HG02981 (cell line): ENCODE measurements around the gene HOXB3.

Experiments used
- ATAC-seq: cut with Tn5 transposase; IDR thresholded peaks from one replicate; pipeline ENCODE4 v1.9.1; 2021; ENCODE audit warnings: mild to moderate bottlenecking, moderate library complexity; ENCODE audit not compliant: unreplicated experiment

Gene HOXB3

DNA sequence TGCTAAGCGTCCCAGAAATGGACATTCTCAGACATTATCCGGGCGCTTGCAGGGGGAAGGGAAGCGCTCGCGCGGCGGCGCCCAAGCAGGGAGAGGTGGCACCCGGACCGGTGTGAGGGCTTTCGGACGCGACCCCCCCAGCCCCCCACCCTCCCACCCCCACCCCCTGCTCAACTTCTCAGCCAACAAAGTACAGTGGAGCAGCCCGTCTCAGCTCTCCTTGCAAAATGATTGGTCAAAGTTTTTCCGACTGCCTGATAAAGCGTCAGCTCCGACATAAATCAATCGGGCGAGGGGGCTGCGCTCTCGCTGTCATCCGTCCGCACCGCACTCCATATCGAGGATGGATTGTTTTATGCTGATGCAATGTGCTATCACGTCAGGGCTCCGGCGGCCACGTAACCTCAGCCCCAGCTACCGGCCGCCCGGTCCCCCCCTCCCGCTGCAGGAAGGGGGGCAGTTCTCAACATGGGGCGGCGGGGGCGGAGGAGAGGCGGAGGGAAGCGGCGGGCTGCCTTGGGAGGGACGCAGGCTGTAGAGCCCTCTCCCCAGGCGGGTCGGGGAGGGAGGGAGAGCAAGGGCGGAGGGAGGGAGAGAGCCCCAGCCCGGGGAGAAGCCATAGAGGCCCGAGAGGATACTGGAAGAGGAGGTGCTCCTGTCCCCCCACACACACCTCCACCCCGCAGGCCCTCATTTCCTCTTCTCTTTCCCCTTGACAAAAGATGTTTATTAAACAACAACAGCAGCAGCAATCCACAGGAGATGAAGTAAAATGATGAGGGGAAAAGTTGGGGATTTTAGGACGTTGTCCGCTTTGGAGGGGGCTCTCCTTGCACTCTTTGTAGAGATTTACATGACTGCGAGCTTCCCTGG lies 36.4 kb upstream of the HOXB3 start, which contains the start of gene HOXB9:
Gene HOXB9 (minus strand): TSS at position 114 of the 873 bp plus-strand sequence. CDS start 89 bp downstream, at position 25.
- no peak for ATAC-seq

DNA sequence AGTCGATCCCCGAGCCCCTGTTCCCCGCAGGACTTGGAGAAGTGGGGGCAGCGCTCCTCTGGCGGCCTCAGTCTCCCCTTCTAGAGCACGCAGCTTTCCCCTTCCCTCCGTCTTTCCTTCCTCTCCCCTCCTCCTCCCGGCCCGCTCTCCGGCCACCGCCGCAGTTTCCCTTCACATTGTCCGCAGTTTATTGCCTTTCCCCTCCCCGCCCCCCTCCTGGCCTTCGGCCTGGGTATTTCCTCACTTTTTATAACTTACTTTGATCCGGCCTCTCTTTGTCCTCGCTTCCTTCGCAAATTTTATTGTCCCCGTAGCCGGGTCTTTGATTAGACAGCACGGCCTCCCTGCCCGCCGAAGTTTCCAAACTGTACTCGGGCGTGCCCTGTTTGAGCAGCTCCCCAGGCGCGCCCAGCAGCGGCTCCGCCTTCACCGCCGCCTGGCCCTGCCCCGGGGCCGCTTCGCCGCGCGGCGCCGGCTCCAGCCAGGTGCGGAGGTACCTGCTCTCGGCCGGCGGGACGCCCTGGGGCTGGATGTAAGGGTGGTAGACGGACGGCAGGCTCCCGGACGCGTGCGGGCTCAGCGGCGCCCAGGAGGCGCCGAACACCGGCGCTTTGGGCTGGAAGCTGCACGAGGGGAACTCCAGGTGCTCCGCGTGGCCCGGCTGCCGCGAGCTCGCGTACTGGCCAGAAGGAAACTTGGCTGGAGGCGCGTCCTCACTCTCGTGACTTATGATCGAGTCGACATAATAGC lies 35.6 kb upstream of the HOXB3 start:
- no peak for ATAC-seq

DNA sequence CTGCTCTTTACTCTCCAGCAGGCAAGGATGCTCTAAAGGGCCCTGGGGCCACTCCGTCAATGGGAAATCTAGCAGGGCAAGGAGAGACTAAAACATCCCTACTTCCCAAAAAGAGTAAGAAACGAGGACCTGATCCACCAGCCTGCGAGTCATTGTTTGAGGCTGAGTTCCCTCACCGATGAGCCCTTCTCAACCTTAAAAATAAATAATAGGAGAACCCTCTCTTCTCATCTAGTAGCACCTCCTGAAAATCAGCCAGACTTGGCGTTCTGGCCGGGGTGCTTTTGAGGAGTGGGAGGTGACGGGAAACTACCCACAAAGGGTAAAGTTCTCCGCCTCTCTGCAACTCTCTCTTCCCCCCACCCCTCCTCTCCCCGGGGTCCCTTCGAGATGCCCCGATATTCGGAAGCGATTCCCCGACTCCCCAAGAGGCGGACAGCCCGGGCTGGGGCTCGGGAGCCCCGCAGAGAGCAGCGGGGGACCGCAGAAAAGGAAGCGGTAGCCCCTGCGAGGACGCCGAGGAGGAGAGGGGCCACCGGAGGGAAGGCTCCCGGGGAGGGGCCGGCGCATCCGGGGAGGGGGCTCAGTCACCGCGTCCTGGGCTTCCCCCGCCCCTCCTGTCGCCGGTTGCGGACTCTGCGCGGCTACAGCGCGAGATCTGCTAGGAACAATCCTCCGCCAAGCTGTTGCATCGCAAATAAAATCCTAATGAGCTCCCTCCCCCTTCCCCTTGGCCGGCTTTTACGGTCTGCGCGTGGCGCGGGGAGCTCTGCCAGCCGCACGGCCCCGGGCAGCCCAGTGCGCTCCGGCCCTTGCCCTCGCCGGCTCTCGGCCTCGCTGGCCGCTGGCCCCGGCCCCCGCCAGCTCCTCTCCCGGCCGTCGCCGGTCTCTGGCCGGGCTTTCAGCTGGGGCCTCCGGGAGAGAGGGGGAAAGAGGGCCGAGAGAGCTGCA lies 34.8 kb upstream of the HOXB3 start:
- ATAC-seq: no peak

DNA sequence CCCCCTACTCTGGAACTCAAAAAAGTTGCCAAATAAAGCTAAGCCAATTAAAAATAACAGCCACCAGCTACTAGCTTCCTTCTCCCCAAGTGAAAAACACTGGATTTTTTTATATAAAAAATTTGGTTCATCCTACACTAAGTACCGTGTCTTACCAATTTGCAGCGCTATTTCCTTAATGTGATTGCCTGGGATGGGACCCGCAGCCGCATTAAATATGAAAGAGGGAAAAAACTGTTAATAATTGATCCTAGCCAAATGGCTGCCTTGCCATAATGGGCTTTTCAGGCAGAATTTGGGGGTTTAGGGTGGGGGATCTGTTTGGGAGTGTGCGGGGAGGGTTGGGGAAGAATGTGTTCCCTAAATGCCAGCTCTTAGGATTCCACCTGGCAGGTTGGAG lies 34.1 kb upstream of the HOXB3 start:
- no peak for ATAC-seq

DNA sequence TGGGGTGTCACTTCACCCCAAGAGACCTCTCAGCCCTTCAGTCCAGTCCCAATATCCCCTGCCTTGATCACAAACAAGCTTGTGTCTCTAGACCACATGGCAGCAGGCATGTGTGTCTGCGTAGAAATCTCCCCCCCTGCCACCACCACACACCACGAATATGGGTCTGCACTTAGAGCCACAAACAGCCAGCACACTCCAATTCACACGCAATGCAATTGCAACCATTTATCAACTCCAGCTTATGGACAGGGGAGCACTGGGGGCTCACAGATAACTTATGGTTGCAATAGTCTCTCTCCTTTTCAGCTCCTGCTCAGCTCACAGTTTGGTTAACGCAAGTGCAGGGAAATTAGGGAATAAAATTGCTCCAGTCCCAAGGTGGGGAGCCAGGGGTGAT lies 33.5 kb upstream of the HOXB3 start:
- no peak for ATAC-seq

GRCh38 chr17:48622857-48623256 lies 32.8 kb upstream of the HOXB3 start:
- no peak for ATAC-seq

- no peak for ATAC-seq
Measured at GRCh38 chr17:48621410-48622392, 31.7 kb upstream of the HOXB3 start.

DNA sequence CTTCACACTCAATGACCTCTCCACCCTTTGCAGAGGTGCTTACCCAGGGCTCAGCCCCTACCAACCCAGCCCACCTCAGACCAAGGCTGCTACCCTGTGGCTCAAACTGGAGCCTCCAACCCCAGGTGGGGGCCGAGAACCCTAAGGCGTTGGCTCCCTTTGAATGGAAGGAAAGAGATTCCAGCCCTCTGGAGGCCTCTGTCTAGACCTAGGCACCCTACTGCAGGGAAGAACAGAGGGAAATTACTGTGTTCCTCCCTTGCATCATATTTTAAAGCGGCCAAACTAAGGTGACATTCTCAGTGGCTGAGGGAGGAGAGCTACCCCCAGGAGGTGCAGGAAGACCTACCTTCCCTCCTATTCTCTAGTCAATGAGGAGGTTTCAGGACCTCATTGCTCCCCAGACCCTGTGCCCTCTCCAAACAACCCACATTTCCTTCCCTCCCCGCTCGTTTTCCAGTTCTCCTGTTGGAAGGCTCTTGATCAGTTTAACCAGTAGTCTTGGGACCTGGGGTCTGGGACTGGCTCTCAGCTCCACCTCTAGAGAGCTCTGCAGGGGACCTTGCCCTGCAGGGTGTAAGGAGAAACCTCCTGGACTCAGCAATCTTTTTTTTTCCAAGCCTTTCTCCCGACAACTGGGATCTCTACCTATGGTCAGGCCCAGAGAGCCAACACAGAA lies 30.6 kb upstream of the HOXB3 start:
- ATAC-seq: no peak

- ATAC-seq: no peak
Measured at GRCh38 chr17:48619826-48620449, 29.9 kb upstream of the HOXB3 start.

DNA sequence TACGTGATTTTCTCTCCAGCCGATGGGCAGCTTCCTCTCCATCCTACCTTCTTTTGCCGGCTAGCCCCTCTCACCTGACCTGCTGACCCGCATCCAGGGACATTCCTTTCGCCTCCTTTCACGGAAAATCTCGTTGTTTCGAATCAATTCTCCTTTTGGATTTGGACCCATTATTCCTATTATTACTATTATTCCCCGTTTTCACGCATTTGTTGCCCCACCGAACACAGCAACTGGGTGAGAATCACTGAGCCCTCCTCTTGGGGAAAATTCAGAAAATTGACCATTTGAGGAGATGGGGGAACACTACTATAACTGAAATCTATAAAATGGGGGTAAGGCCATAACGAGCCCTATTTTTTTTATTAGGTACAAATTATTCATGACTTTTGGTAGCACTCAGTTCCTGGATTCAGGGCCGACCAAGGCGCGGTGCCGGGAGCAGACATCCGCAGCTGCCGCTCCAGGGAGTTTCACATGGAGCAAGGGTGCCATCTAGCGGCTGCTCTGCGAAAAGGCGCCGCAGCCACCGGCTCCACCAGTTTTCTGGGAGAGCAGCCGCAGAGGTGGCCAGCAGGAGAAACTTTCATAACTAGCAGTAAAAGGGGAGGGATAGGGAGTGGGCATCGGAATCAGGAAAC lies 28.3 kb upstream of the HOXB3 start:
- ATAC-seq: no peak

GRCh38 chr17:48617471-48618255 lies 27.6 kb upstream of the HOXB3 start:
- ATAC-seq: no peak

DNA sequence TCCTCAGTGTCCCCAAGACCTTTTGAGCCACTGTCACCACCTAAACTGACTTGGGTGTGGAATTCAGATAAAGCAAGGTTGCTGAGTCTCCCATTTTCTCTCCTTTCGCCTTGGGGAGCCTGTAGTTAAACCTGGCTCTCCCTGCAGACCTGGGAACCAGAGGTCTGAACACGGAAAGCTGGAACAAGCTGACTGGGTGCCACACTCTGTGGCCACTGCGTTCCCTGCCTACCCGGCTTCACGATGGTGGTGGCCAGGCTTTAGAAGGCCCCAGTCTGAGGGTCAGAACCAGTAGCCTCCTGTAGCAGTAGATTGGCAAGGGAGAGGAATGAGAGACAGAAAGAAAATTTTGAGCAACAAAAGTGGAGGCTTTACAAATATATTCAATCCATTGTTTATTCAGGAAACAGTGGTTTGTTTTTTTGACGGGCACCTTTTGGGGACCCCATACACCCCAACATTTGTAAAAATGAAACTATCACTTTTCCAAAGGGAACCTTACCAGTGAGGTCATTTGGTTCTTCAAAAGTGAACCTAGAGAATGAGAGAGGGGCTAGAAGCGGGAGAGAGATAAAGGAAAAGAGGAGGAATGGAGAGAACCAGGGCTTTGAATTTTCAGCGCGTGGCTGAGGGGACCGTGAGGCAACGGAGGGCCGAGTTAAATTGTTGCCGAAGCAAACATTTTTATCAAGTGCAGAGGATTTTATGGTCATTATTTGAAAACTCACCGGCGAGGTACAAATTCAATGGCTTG lies 26.9 kb upstream of the HOXB3 start:
- no peak for ATAC-seq

DNA sequence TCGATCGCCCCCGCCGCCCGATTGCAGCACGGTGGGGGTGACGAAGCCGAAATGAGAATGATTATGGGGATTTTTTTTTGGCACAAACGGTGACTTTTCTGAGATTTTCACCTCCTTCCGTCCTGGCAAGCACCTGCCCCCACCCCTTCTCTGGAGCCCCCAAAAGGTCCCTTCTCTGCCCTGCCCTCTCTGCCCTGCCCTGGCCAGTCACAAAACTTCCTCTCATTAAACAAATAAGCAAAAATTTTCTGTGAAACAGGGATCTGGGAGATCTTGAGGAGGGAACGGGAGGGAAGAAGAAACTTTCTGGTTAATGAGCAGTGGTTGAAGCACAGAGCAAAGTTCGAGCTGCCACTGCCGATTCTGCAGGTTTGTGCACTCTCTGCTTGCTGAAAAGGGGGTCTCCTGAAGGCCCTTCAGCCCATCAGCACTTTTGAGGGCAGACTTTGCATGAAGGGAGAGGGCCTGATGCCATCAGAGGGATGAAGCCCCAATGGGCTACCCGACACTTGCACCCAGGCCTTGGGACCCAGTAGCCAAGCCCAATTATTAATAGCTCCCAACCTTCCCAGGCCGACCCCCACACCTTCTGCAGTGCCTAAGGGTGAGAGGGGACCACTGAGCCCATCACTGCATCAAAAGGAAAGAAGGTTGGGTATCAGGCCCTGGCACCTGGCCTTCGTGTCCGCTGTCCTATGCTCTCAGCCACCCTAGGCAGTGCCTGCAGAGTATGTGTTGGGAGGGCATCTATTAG lies 26.1 kb upstream of the HOXB3 start:
- no peak for ATAC-seq

DNA sequence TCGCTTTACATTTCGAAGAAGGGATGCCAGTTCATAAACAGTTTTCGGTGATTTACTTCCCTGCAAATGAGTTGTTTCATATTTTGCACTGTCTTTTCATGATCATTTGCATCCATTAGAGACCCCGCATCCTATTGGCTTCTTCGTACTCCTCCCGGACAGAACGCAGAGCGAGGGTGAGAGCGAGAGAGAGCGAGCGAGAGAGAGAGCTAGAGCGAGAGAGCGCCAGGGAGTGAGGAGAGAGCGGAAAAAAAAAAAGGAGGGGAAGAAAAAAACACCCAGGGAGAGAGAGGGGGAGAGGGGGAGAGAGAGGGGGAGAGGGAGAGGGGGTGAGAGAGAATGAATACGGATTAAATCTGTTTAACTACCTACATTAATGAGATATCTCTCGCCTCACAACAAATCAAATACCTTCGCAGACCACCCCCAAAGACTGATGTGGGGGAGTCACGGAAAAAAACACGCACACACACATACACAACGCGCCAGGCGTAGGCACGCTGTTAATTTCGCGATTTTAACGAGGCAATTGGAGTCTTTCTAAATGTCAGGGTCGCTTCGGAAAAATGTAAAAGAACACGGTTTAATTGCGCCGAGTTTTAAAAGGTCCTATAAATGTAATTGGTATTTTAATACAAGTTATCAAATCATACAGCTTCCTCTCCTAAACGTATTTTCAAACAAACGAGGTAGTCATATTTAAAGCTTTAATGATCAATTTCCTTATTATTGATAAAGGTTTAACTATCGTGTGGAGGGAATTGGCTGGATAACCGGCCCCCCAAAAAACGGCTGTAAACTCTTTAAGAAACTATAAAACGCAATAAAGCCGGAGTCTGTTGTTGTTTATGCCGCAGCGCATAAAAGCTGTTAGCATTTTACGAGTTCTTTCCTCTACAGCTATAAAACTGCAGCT lies 25.3 kb upstream of the HOXB3 start, which contains the start of gene HOXB8:
Gene HOXB8 (minus strand): TSS at position 246 of the 916 bp plus-strand sequence. CDS start 588 bp downstream, outside the sequence.
- ATAC-seq: no peak
